ENCODE measurements around the gene PLA2G6. TPM values are rescaled to one million over a fixed set of nuclear protein-coding genes. Genes with fewer than 3 reads are reported as not detected.

PLA2G6 gene
- polyA plus RNA-seq, 2 of the 4 experiments (the other 2 are of a cell fraction): 7.4 to 7.6 TPM

DNA sequence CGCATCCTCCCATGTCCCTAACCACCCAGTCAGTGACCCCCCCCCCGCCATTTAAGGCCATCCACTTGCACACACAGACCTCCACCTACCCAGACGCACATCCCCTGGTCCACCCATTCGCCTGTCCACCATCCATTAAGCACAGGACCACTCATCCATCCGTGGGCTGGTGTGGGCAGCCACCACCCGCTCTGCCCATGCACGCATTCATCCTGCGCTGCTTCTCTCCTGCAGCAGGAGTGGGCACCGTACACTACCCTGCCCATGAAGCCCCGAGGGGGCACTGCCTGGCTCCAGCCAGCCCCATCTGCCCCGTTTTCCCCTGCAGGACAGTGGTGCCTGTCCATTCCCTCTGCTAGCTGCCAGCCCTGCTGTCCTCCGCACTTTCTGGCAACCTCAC is 93.8 kb downstream of the PLA2G6 start:
- ATAC-seq (no peak), FAIRE-seq (no peak), DNase-seq (ENCODE audit: low read depth in 1 of 2, low spot score in 1 of 2) (no peak)
- Histone ChIP-seq H3K9me3 (no peaks in the 10 kb centered on the region), H3K27ac (no peak overlapping the region), H3K4me3 (no peak overlapping the region), H3K4me2 (no peak overlapping the region), H3K4me1 (no peaks in the 10 kb centered on the region)
- WGBS (ENCODE audit: missing lambda C conversion rate): 88% methylated on average over 8 of the region's 12 CpGs
- ChIA-PET CTCF (no interaction called here), POLR2A (no interaction called here)
- TF ChIP-seq POLR2A (IDR thresholded peaks at IDR 0.05; ENCODE audit: low read length) (no peak), CEBPB (IDR thresholded peaks at IDR 0.05) (no peak), ZFP36 (IDR thresholded peaks at IDR 0.05; ENCODE audit: borderline replicate concordance, partially characterized antibody) (no peak), TFCP2L1 (CRISPR knock-in tag; IDR thresholded peaks at IDR 0.05) (no peak), TP53 (CRISPR knock-in tag; IDR thresholded peaks at IDR 0.05) (no peak), RNF2 (IDR thresholded peaks at IDR 0.05; ENCODE audit: borderline replicate concordance, low read depth) (no peak), HOXB13 (CRISPR knock-in tag; IDR thresholded peaks at IDR 0.05; ENCODE audit: low read depth) (no peak), EHMT2 (IDR thresholded peaks at IDR 0.05; ENCODE audit: low read depth) (no peak), RFX5 (IDR thresholded peaks at IDR 0.05) (no peak), CBX8 (IDR thresholded peaks at IDR 0.05) (no peak), ZNF302 (CRISPR knock-in tag; IDR thresholded peaks at IDR 0.05) (no peak), ZSCAN20 (CRISPR knock-in tag; IDR thresholded peaks at IDR 0.05) (no peak), KDM1A (IDR thresholded peaks at IDR 0.05; ENCODE audit: low read depth) (no peak), BCL3 (IDR thresholded peaks at IDR 0.05) (no peak), RAD21 (conservative IDR thresholded peaks at IDR 0.05 in 1 of 2, IDR thresholded peaks at IDR 0.05 in 1 of 2) (no peak), RARB (CRISPR knock-in tag; IDR thresholded peaks at IDR 0.05) (no peak), FOSL2 (IDR thresholded peaks at IDR 0.05) (no peak), FOSL2 (CRISPR knock-in tag; IDR thresholded peaks at IDR 0.05) (no peak)
- TF ChIP-seq, protein P1, sequence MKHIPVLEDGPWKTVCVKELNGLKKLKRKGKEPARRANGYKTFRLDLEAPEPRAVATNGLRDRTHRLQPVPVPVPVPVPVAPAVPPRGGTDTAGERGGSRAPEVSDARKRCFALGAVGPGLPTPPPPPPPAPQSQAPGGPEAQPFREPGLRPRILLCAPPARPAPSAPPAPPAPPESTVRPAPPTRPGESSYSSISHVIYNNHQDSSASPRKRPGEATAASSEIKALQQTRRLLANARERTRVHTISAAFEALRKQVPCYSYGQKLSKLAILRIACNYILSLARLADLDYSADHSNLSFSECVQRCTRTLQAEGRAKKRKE (CRISPR knock-in tag; IDR thresholded peaks at IDR 0.05; ENCODE audit: low read depth): no peak
- TF ChIP-seq, protein P2, sequence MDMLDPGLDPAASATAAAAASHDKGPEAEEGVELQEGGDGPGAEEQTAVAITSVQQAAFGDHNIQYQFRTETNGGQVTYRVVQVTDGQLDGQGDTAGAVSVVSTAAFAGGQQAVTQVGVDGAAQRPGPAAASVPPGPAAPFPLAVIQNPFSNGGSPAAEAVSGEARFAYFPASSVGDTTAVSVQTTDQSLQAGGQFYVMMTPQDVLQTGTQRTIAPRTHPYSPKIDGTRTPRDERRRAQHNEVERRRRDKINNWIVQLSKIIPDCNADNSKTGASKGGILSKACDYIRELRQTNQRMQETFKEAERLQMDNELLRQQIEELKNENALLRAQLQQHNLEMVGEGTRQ (IDR thresholded peaks at IDR 0.05): no peak

GRCh38 chr22:38086942-38087341 is 94.7 kb downstream of the PLA2G6 start:
- FAIRE-seq (no peak), ATAC-seq (no peak), DNase-seq (ENCODE audit: low read depth in 1 of 2, low spot score in 1 of 2) (no peak)
- H3K4me1 ChIP-seq: no peaks in the 10 kb centered on the region
- no peaks in the 10 kb centered on the region for H3K9me3 ChIP-seq
- WGBS (ENCODE audit: missing lambda C conversion rate): 83% methylated on average over 13 of the region's 13 CpGs
- CTCF ChIA-PET: interaction anchor here (0.5 kb wide), 1 partner anchor 114 kb away, joined by 4 read pairs; no protein-coding TSS in a partner anchor
- no peak for TF ChIP-seq PHF8 (IDR thresholded peaks at IDR 0.05; ENCODE audit: borderline replicate concordance, low read depth)
- no peak for TF ChIP-seq ZSCAN20 (CRISPR knock-in tag; IDR thresholded peaks at IDR 0.05)
- TF ChIP-seq HDAC2 (IDR thresholded peaks at IDR 0.05): no peak
- TF ChIP-seq KDM1A (IDR thresholded peaks at IDR 0.05; ENCODE audit: low read depth): no peak
- no peak for TF ChIP-seq FOSB (CRISPR knock-in tag; IDR thresholded peaks at IDR 0.05)
- TF ChIP-seq, protein P3, sequence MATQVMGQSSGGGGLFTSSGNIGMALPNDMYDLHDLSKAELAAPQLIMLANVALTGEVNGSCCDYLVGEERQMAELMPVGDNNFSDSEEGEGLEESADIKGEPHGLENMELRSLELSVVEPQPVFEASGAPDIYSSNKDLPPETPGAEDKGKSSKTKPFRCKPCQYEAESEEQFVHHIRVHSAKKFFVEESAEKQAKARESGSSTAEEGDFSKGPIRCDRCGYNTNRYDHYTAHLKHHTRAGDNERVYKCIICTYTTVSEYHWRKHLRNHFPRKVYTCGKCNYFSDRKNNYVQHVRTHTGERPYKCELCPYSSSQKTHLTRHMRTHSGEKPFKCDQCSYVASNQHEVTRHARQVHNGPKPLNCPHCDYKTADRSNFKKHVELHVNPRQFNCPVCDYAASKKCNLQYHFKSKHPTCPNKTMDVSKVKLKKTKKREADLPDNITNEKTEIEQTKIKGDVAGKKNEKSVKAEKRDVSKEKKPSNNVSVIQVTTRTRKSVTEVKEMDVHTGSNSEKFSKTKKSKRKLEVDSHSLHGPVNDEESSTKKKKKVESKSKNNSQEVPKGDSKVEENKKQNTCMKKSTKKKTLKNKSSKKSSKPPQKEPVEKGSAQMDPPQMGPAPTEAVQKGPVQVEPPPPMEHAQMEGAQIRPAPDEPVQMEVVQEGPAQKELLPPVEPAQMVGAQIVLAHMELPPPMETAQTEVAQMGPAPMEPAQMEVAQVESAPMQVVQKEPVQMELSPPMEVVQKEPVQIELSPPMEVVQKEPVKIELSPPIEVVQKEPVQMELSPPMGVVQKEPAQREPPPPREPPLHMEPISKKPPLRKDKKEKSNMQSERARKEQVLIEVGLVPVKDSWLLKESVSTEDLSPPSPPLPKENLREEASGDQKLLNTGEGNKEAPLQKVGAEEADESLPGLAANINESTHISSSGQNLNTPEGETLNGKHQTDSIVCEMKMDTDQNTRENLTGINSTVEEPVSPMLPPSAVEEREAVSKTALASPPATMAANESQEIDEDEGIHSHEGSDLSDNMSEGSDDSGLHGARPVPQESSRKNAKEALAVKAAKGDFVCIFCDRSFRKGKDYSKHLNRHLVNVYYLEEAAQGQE (IDR thresholded peaks at IDR 0.05): no peak
- TF ChIP-seq JUNB (IDR thresholded peaks at IDR 0.05): no peak
- no peak for TF ChIP-seq NR3C1 (IDR thresholded peaks at IDR 0.05)
- POLR2A ChIA-PET: no interaction called here
- no peak overlapping the region for H3K4me2 ChIP-seq
- no peak overlapping the region for H3K4me3 ChIP-seq
- no peak overlapping the region for H3K27ac ChIP-seq
